SK-N-MC (cell line): ENCODE results near the gene VAMP8.

Experiments used
- EZH2 ChIP-seq: fragments of 200-600 bp; sonication (generic); IDR thresholded peaks from one replicate; pipeline ENCODE4 v1.6.1; 2017; ENCODE audit warnings: antibody characterized with exemption
- POLR2AphosphoS5 ChIP-seq: IDR thresholded peaks from 2 replicates; pipeline ENCODE4 v1.6.1; 2012; ENCODE audit warnings: mild to moderate bottlenecking, low read depth, low read length, borderline replicate concordance

DNA sequence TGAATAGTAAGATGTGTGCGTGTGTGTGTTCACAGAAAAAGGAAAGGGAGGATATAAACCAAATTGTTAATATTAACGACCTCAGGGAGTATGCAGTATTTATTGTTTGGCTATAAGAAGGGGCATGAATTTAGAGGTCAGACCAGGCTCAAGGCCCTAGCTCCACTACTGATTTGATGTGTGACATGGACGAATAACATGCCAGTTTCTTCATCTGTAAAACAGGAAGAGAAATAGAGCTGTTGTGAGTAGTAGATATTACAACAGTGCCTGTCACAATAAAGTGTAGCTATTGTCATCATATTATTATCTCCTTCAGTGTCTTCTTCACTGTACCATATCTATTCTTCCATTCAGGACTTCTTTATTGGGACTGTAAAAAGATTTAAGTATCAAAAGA lies 42.5 kb upstream of the VAMP8 start:
- TF ChIP-seq POLR2AphosphoS5: no peak
- no peak for TF ChIP-seq EZH2
